Activated CD4-positive, alpha-beta T cell treated with anti-CD3 and anti-CD28 coated beads, Interleukin-2, amount 50 U/mL, for 16 hours (primary cell): ENCODE results near the gene SAMD4A.
A peak's percentile ranks its signal among the peaks of the same experiment; 100 is the strongest.
"Not testable (repeated sequence)": the region's sequence is repeated elsewhere in the genome, so short reads cannot be mapped to it uniquely, and the experiment has no call there.

ENCODE experiments used
- DNase-seq: peaks from one replicate; pipeline ENCODE4 v3.0.0-alpha.2; 2020

Gene SAMD4A

GRCh38 chr14:54785778-54786770, 219.1 kb downstream of the SAMD4A start:
- no peak for DNase-seq

GRCh38 chr14:54786838-54787237, 219.9 kb downstream of the SAMD4A start:
- no peak for DNase-seq

GRCh38 chr14:54787261-54787660, 220.3 kb downstream of the SAMD4A start:
- DNase-seq: no peak

- DNase-seq: no peak
Observed at GRCh38 chr14:54788701-54789100, 221.8 kb downstream of the SAMD4A start.

- DNase-seq: no peak
Observed at GRCh38 chr14:54789166-54789565, 222.2 kb downstream of the SAMD4A start.

GRCh38 chr14:54789781-54790480, 223.0 kb downstream of the SAMD4A start:
- DNase-seq: no peak

GRCh38 chr14:54791001-54791400, 224.1 kb downstream of the SAMD4A start:
- DNase-seq: no peak

GRCh38 chr14:54792288-54792687, 225.4 kb downstream of the SAMD4A start:
- DNase-seq: no peak

- no peak for DNase-seq
Observed at GRCh38 chr14:54794159-54794558, 227.2 kb downstream of the SAMD4A start.

- no peak for DNase-seq
Observed at GRCh38 chr14:54794796-54795195, 227.9 kb downstream of the SAMD4A start.

GRCh38 chr14:54796961-54797360, 230.0 kb downstream of the SAMD4A start:
- DNase-seq: no peak

- DNase-seq: no peak
Observed at GRCh38 chr14:54797556-54797955, 230.6 kb downstream of the SAMD4A start.

- DNase-seq: no peak
Observed at GRCh38 chr14:54797986-54798385, 231.1 kb downstream of the SAMD4A start.

GRCh38 chr14:54798465-54799124, 231.7 kb downstream of the SAMD4A start:
- DNase-seq: no peak

- not testable (repeated sequence) for DNase-seq
Observed at GRCh38 chr14:54801482-54801881, 234.6 kb downstream of the SAMD4A start.

GRCh38 chr14:54803396-54803795, 236.5 kb downstream of the SAMD4A start:
- DNase-seq: no peak

- no peak for DNase-seq
Observed at GRCh38 chr14:54803926-54804537, 237.1 kb downstream of the SAMD4A start.

- DNase-seq: no peak
Observed at GRCh38 chr14:54804538-54805041, 237.7 kb downstream of the SAMD4A start.

- DNase-seq: no peak
Observed at GRCh38 chr14:54805070-54805444, 238.1 kb downstream of the SAMD4A start.

- DNase-seq: peak; percentile 80
Observed at GRCh38 chr14:54805445-54806322, 238.8 kb downstream of the SAMD4A start.

GRCh38 chr14:54806616-54807015, 239.7 kb downstream of the SAMD4A start:
- DNase-seq: no peak

- DNase-seq: no peak
Observed at GRCh38 chr14:54807428-54807827, 240.5 kb downstream of the SAMD4A start.
